ENCODE data around the gene ARL14EP. TPM values are rescaled to one million over a fixed set of nuclear protein-coding genes. Genes with fewer than 3 reads are reported as not detected.
A peak's percentile ranks its signal among the peaks of the same experiment; 100 is the strongest.

Gene ARL14EP
- total and polyA plus RNA-seq, 7 donors: 8.1 to 27.4 (median 23.4) TPM

DNA sequence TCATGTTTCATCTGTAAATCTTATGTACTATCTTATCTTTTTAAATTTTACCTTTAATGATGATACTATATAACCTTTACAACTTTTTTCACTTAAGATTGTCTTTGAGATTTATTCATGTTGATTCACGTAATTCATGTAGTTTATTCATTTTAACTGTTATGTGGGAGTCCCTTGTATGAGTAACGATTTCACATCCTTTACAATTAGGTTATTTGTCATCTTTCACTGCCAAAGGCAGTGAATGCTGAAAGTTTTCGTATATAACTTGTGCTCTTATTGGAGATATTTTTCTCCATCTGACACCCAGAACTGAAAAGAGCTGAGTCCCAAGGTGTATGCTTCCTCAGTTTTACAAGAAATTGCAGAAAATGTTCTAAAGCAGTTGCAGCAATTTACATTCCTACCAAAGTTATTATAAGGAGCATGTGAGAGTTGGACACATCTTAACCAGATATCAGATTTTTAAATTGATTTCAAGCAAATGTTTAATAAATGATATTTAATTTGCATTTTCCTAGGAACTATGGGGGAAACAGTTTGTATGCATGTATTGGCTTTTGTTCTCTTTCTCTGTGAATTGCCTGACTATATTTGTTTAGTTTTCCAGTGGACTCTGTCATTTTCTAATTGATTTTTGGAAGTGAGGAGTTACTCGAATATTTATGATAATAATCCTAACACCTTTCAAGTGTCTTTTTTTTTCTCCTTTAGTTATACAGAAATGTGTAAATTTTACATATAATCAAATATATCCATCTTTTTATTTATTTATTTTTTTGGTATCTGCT, 6.4 kb downstream of the ARL14EP start:
- no peak for DNase-seq
- ATAC-seq: no peak
- H3K4me1 ChIP-seq: peaks cover 11% of the 10 kb centered on the region
- H3K27me3 ChIP-seq (ENCODE audit: insufficient read depth in 3 of 3, low read length in 2 of 3): no peaks in the 10 kb centered on the region
- H3K36me3 ChIP-seq (ENCODE audit: insufficient read depth in 1 of 2, low read depth in 1 of 2): peaks cover 3 to 43% of the 10 kb centered on the region in 2 donors
- H3K9me3 ChIP-seq: no peaks in the 10 kb centered on the region
- intact Hi-C loops (cut with DNase I): no loop called here
- WGBS, 3 donors: 82 to 89% (median 84%) methylated on average over 4 of the region's 4 CpGs
- H3K4me3 ChIP-seq: no peak overlapping the region
- no peak overlapping the region for H3K27ac ChIP-seq
- TF ChIP-seq, protein P1, sequence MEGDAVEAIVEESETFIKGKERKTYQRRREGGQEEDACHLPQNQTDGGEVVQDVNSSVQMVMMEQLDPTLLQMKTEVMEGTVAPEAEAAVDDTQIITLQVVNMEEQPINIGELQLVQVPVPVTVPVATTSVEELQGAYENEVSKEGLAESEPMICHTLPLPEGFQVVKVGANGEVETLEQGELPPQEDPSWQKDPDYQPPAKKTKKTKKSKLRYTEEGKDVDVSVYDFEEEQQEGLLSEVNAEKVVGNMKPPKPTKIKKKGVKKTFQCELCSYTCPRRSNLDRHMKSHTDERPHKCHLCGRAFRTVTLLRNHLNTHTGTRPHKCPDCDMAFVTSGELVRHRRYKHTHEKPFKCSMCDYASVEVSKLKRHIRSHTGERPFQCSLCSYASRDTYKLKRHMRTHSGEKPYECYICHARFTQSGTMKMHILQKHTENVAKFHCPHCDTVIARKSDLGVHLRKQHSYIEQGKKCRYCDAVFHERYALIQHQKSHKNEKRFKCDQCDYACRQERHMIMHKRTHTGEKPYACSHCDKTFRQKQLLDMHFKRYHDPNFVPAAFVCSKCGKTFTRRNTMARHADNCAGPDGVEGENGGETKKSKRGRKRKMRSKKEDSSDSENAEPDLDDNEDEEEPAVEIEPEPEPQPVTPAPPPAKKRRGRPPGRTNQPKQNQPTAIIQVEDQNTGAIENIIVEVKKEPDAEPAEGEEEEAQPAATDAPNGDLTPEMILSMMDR (IDR thresholded peaks at IDR 0.05): no peak

DNA sequence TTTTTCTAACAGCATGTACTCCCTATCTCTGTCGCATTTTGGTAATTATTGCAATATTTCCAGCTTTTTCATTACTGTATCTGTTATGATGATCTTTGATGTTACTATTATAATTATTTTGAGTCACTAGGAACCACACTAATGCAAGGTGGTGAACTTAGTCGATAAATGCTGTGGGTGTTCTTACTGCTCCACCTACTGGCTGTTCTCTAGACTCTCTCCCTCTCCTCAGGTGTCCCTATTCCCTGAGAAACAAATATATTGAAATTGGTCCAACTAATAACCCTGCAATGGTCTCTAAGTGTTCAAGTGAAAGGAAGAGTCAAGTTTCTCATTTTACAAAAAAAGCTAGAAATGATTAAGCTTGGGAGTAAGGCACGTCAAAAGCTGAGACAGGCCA, 10.5 kb downstream of the ARL14EP start:
- ATAC-seq: peak in 1 of 4 donors; percentile 58
- intact Hi-C loops (cut with DNase I): no loop called here

DNA sequence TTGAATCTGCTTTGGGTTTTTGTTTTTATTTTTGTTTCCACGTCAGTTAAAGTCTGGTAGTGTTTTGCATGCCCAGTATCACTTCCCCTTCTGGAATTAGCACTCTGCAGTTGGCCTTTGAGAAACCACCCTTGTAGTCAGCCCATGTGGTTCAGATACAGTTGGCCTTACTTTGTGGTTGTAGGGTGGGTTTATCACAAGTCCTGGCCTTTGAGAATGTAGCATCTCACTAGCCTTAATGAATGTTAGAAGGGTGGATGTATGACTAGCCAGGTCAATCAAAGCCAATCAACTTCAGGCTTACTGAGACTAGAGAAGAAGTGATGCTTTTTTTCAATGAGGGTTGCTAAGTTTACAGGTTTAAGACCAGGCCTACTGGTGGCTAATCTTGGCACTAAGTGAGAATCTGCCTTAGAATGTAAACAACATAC, 19.8 kb downstream of the ARL14EP start:
- peaks cover 0 to 26% of the 10 kb centered on the region in 2 donors for H3K36me3 ChIP-seq (ENCODE audit: insufficient read depth in 1 of 2, low read depth in 1 of 2)
- TF ChIP-seq, protein P1 (IDR thresholded peaks at IDR 0.05): no peak
- no peak overlapping the region for H3K27ac ChIP-seq
- H3K9me3 ChIP-seq: no peaks in the 10 kb centered on the region
- ATAC-seq (no peak), DNase-seq (no peak)
- intact Hi-C loops (cut with DNase I): no loop called here
- H3K27me3 ChIP-seq (ENCODE audit: insufficient read depth in 3 of 3, low read length in 2 of 3): no peaks in the 10 kb centered on the region
- no peak overlapping the region for H3K4me3 ChIP-seq
- 78 to 84% (median 81%) methylated on average over 1 of the region's 1 CpG for WGBS, 3 donors
- H3K4me1 ChIP-seq: no peaks in the 10 kb centered on the region

More for the DNA sequence above, 10.5 kb downstream of the ARL14EP start:
- no peaks in the 10 kb centered on the region for H3K27me3 ChIP-seq (ENCODE audit: insufficient read depth in 3 of 3, low read length in 2 of 3)
- no peak for DNase-seq
- TF ChIP-seq, protein P1 (IDR thresholded peaks at IDR 0.05): peak; percentile 30
- H3K27ac ChIP-seq: no peak overlapping the region
- no peaks in the 10 kb centered on the region for H3K4me1 ChIP-seq
- H3K36me3 ChIP-seq (ENCODE audit: insufficient read depth in 1 of 2, low read depth in 1 of 2): peaks cover 5 to 76% of the 10 kb centered on the region in 2 donors
- no peak overlapping the region for H3K4me3 ChIP-seq
- no peaks in the 10 kb centered on the region for H3K9me3 ChIP-seq
- 85 to 87% (median 86%) methylated on average over 3 of the region's 3 CpGs for WGBS, 3 donors

- DNase-seq (no peak), ATAC-seq (no peak)
- TF ChIP-seq, protein P1 (IDR thresholded peaks at IDR 0.05): no peak
- H3K4me3 ChIP-seq: no peak overlapping the region
- no peaks in the 10 kb centered on the region for H3K27me3 ChIP-seq (ENCODE audit: insufficient read depth in 3 of 3, low read length in 2 of 3)
- H3K27ac ChIP-seq: no peak overlapping the region
- no peaks in the 10 kb centered on the region for H3K4me1 ChIP-seq
- no peaks in the 10 kb centered on the region for H3K9me3 ChIP-seq
- peaks cover 0 to 13% of the 10 kb centered on the region in 2 donors for H3K36me3 ChIP-seq (ENCODE audit: insufficient read depth in 1 of 2, low read depth in 1 of 2)
- intact Hi-C loops (cut with DNase I): no loop called here
Observed at GRCh38 chr11:30344085-30344484, 21.2 kb downstream of the ARL14EP start.
